ENCODE measurements around the gene ALOX12. TPM values are rescaled to one million over a fixed set of nuclear protein-coding genes. Genes with fewer than 3 reads are reported as not detected.
"Not testable (repeated sequence)": the region's sequence is repeated elsewhere in the genome, so short reads cannot be mapped to it uniquely, and the experiment has no call there.

The ALOX12 gene, protein sequence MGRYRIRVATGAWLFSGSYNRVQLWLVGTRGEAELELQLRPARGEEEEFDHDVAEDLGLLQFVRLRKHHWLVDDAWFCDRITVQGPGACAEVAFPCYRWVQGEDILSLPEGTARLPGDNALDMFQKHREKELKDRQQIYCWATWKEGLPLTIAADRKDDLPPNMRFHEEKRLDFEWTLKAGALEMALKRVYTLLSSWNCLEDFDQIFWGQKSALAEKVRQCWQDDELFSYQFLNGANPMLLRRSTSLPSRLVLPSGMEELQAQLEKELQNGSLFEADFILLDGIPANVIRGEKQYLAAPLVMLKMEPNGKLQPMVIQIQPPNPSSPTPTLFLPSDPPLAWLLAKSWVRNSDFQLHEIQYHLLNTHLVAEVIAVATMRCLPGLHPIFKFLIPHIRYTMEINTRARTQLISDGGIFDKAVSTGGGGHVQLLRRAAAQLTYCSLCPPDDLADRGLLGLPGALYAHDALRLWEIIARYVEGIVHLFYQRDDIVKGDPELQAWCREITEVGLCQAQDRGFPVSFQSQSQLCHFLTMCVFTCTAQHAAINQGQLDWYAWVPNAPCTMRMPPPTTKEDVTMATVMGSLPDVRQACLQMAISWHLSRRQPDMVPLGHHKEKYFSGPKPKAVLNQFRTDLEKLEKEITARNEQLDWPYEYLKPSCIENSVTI
- polyA plus RNA-seq (2013, experiment 1 of 4) = 0.46 TPM
- polyA plus RNA-seq (2013, experiment 2 of 4) = 0.62 TPM
- 0.69 TPM for polyA plus RNA-seq (2013, experiment 3 of 4)
- polyA plus RNA-seq (2013, experiment 4 of 4) = 0.24 TPM

DNA sequence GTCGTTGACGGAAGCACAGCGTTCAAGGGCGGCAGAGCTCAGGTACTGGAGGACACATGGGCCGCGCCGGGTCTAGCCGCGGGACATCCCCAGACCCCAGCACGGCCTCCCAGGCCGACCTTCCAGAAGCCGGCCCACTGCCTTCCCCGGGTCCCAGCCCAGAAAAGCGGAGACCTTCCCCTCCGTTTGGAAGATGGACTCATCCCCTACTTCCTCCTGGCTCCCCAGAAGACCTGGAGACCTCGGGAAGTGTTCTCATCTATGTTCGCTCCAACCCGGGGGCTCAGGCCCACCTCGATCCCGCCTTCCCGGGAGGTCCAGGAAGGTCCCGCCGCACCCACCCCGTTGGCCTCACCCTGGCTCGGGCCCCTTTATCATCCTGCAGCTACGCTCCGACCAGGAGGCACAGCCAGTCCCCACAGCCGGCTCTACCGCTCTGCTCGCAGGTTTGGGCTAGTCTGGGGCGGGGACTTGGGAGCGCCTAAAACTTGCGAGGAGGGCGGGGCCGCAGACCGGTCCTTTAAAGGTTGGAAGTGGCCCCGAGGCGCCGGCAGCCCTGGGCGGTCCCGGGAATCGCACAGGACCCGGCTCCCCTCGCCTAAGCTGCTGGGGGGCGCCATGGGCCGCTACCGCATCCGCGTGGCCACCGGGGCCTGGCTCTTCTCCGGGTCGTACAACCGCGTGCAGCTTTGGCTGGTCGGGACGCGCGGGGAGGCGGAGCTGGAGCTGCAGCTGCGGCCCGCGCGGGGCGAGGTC, at the start of gene ALOX12:
Gene ALOX12, plus strand, starts transcription at position 550 of the 756 bp plus-strand sequence. Its CDS starts 69 bp downstream, at position 619.
- Histone ChIP-seq H3K4me3 (ENCODE audit: insufficient read depth, low read depth, low read length) (peak within 1 kb of the TSS; percentile 39), H3K4me1 (ENCODE audit: control insufficient read depth, insufficient read depth, low read length) (no peaks in the 10 kb centered on the region), H3K27me3 (ENCODE audit: control insufficient read depth, insufficient read depth, low read length, poor library complexity, severe bottlenecking) (peaks cover 25% of the 10 kb centered on the region), H3K9me3 (ENCODE audit: control insufficient read depth, low read length) (no peaks in the 10 kb centered on the region), H3K36me3 (ENCODE audit: control insufficient read depth, insufficient read depth, low read length) (no peaks in the 10 kb centered on the region), H3K27ac (ENCODE audit: insufficient read depth, low read depth, low read length, poor library complexity, severe bottlenecking) (no peak within 1 kb of the TSS)
- WGBS, 2 experiments = 24 to 30% methylated on average over 64 of the region's 64 CpGs

DNA sequence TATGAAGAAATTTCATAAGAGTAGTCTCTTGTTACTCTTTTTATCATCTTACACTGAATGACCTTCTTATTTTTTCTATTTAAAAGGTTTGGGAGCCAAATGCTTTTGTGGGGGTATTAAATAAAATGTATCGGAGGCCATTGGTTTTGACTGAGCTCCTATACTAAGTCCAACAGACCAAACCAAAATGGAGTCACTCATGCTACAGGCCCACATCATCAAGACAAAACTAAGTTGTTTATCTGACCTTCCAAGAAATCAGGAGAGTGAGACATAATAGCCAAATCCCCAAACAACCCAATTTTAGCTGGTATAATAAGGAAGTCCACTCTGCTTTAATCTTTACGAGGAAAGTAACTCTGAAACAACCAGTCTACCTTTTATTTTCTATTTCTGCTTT, 48.1 kb upstream of the ALOX12 start:
- H3K4me1 ChIP-seq (ENCODE audit: control insufficient read depth, insufficient read depth, low read length) = no peaks in the 10 kb centered on the region
- WGBS, 2 experiments = 89 to 90% methylated on average over 1 to 2 of the region's 2 CpGs
- no peak overlapping the region for H3K27ac ChIP-seq (ENCODE audit: insufficient read depth, low read depth, low read length, poor library complexity, severe bottlenecking)
- H3K36me3 ChIP-seq (ENCODE audit: control insufficient read depth, insufficient read depth, low read length) = no peaks in the 10 kb centered on the region
- no peaks in the 10 kb centered on the region for H3K9me3 ChIP-seq (ENCODE audit: control insufficient read depth, low read length)
- no peak overlapping the region for H3K4me3 ChIP-seq (ENCODE audit: insufficient read depth, low read depth, low read length)
- H3K27me3 ChIP-seq (ENCODE audit: control insufficient read depth, insufficient read depth, low read length, poor library complexity, severe bottlenecking) = no peaks in the 10 kb centered on the region

DNA sequence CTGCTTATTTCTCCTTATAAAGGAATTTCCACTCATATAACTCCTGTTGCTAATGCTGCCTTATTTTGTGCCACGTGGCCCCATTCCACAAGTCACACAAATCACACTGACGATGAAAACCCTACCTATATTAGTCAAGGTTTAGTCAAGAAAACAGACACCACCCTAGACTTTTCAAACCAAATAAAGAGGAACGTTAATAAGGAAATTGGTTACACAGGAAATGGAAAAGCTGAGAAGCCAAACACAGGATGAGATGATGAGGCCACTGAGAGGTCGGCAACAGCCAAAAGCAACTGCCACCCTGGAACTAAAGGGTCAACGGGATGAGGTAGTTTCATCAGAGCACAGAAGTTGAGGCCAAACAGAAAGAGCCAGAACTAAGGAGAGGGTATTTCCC, 47.3 kb upstream of the ALOX12 start:
- Histone ChIP-seq H3K4me1 (ENCODE audit: control insufficient read depth, insufficient read depth, low read length) (no peaks in the 10 kb centered on the region), H3K9me3 (ENCODE audit: control insufficient read depth, low read length) (no peaks in the 10 kb centered on the region), H3K36me3 (ENCODE audit: control insufficient read depth, insufficient read depth, low read length) (no peaks in the 10 kb centered on the region), H3K27ac (ENCODE audit: insufficient read depth, low read depth, low read length, poor library complexity, severe bottlenecking) (no peak overlapping the region), H3K27me3 (ENCODE audit: control insufficient read depth, insufficient read depth, low read length, poor library complexity, severe bottlenecking) (no peaks in the 10 kb centered on the region), H3K4me3 (ENCODE audit: insufficient read depth, low read depth, low read length) (no peak overlapping the region)
- 84 to 87% methylated on average over 5 of the region's 5 CpGs for WGBS, 2 experiments

DNA sequence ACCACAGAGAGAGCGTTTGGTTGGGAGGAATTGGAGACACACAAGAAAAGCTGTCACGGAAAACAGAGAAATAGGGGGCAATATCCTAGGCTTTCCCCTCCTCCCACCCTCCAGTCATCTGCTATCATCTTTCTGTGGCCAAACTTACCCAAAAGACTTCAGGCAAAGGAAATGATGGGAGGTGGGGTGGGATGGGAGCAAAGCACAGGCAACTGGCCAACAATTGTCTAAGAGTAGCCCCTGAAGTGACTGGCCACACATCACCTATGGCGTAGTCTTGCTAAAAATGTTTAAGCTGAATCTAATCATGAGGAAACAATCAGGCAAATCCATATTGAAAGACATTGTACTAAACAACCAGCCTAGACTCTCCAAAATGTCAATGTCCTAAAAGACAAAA, 46.9 kb upstream of the ALOX12 start:
- H3K4me1 ChIP-seq (ENCODE audit: control insufficient read depth, insufficient read depth, low read length) = no peaks in the 10 kb centered on the region
- 91 to 92% methylated on average over 3 of the region's 3 CpGs for WGBS, 2 experiments
- H3K4me3 ChIP-seq (ENCODE audit: insufficient read depth, low read depth, low read length) = no peak overlapping the region
- H3K9me3 ChIP-seq (ENCODE audit: control insufficient read depth, low read length) = no peaks in the 10 kb centered on the region
- H3K36me3 ChIP-seq (ENCODE audit: control insufficient read depth, insufficient read depth, low read length) = no peaks in the 10 kb centered on the region
- H3K27ac ChIP-seq (ENCODE audit: insufficient read depth, low read depth, low read length, poor library complexity, severe bottlenecking) = no peak overlapping the region
- no peaks in the 10 kb centered on the region for H3K27me3 ChIP-seq (ENCODE audit: control insufficient read depth, insufficient read depth, low read length, poor library complexity, severe bottlenecking)

DNA sequence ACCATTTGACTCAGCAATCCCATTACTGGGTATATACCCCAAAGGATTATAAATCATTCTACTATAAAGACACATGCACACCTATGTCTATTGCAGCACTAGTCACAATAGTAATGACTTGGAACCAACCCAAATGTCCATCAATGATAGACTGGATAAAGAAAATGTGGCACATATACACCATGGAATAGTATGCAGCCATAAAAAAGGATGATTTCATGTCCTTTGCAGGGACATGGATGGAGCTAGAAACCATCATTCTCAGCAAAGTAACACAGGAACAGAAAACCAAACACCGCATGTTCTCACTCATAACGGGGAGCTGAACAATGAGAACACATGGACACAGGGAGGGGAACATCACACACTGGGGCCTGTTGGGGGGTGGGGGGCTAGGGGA, 44.9 kb upstream of the ALOX12 start:
- H3K36me3 ChIP-seq (ENCODE audit: control insufficient read depth, insufficient read depth, low read length); H3K9me3 ChIP-seq (ENCODE audit: control insufficient read depth, low read length); H3K4me3 ChIP-seq (ENCODE audit: insufficient read depth, low read depth, low read length); H3K27me3 ChIP-seq (ENCODE audit: control insufficient read depth, insufficient read depth, low read length, poor library complexity, severe bottlenecking); H3K27ac ChIP-seq (ENCODE audit: insufficient read depth, low read depth, low read length, poor library complexity, severe bottlenecking); H3K4me1 ChIP-seq (ENCODE audit: control insufficient read depth, insufficient read depth, low read length): not testable (repeated sequence)
- 100% methylated on average over 2 of the region's 2 CpGs for WGBS, 2 experiments

DNA sequence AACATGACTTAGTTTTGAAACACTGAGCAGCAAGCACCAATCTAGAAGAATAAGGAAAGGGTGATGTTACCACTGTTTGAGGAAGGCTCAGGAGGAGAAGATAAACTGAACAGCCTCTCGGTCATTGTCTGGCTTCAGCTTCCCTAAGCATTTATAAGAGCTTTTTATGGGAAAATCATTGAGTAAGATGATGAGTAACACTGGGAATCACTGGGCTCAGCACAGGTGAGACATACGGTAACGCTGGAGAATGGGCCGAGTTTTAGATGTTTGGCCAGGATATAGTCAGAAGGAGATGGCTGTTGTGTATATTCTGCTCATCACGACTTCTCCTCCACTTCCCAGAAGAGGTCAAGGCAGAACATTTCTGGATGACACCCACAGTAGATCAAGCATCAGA, 42.2 kb upstream of the ALOX12 start:
- no peaks in the 10 kb centered on the region for H3K27me3 ChIP-seq (ENCODE audit: control insufficient read depth, insufficient read depth, low read length, poor library complexity, severe bottlenecking)
- H3K4me3 ChIP-seq (ENCODE audit: insufficient read depth, low read depth, low read length) = no peak overlapping the region
- no peaks in the 10 kb centered on the region for H3K9me3 ChIP-seq (ENCODE audit: control insufficient read depth, low read length)
- H3K36me3 ChIP-seq (ENCODE audit: control insufficient read depth, insufficient read depth, low read length) = no peaks in the 10 kb centered on the region
- 89 to 92% methylated on average over 5 of the region's 5 CpGs for WGBS, 2 experiments
- H3K4me1 ChIP-seq (ENCODE audit: control insufficient read depth, insufficient read depth, low read length) = no peaks in the 10 kb centered on the region
- no peak overlapping the region for H3K27ac ChIP-seq (ENCODE audit: insufficient read depth, low read depth, low read length, poor library complexity, severe bottlenecking)

DNA sequence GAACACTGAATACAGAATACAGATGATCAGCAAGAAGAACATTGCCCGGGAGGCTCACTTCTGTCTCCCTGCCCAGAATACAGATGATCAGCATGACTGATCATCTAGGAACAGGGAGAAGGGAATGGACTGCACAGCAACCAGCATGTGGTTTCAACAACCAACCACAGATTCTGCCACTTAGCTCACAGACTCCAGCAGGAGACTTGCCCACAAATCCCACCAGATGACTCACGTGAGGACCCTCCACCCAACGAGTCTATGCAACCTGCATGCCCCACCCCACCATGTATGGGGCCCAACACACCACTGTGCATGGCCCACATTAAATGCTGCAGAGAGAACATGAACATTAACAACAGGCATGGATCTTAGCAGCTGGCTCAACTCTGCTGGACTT, 36.1 kb upstream of the ALOX12 start:
- 86 to 94% methylated on average over 3 of the region's 3 CpGs for WGBS, 2 experiments
- no peaks in the 10 kb centered on the region for H3K27me3 ChIP-seq (ENCODE audit: control insufficient read depth, insufficient read depth, low read length, poor library complexity, severe bottlenecking)
- H3K4me1 ChIP-seq (ENCODE audit: control insufficient read depth, insufficient read depth, low read length) = no peaks in the 10 kb centered on the region
- no peaks in the 10 kb centered on the region for H3K36me3 ChIP-seq (ENCODE audit: control insufficient read depth, insufficient read depth, low read length)
- no peak overlapping the region for H3K4me3 ChIP-seq (ENCODE audit: insufficient read depth, low read depth, low read length)
- H3K27ac ChIP-seq (ENCODE audit: insufficient read depth, low read depth, low read length, poor library complexity, severe bottlenecking) = no peak overlapping the region
- no peaks in the 10 kb centered on the region for H3K9me3 ChIP-seq (ENCODE audit: control insufficient read depth, low read length)

DNA sequence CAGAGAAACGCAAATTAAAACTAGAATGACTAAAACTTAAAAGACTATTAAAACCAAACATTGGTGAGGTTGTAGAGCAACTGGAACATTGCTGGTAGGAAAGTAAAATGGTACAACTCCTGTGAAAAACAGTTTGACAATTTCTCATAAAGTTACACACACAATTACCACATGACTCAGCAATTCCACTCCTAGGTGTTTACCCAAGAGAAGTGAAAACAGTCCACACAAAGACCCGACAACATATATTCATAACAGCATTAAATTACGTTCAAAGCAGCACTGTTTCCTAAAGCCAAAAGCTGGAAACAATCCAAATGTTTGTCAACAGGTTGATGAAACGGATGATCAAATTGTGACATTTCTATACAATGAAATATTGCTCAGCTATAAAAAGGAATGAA, 26.5 kb upstream of the ALOX12 start:
- Histone ChIP-seq H3K27ac (ENCODE audit: insufficient read depth, low read depth, low read length, poor library complexity, severe bottlenecking) (no peak overlapping the region), H3K4me3 (ENCODE audit: insufficient read depth, low read depth, low read length) (no peak overlapping the region), H3K27me3 (ENCODE audit: control insufficient read depth, insufficient read depth, low read length, poor library complexity, severe bottlenecking) (no peaks in the 10 kb centered on the region), H3K36me3 (ENCODE audit: control insufficient read depth, insufficient read depth, low read length) (no peaks in the 10 kb centered on the region), H3K4me1 (ENCODE audit: control insufficient read depth, insufficient read depth, low read length) (no peaks in the 10 kb centered on the region), H3K9me3 (ENCODE audit: control insufficient read depth, low read length) (no peaks in the 10 kb centered on the region)
- 76 to 87% methylated on average over 2 to 4 of the region's 4 CpGs for WGBS, 2 experiments

DNA sequence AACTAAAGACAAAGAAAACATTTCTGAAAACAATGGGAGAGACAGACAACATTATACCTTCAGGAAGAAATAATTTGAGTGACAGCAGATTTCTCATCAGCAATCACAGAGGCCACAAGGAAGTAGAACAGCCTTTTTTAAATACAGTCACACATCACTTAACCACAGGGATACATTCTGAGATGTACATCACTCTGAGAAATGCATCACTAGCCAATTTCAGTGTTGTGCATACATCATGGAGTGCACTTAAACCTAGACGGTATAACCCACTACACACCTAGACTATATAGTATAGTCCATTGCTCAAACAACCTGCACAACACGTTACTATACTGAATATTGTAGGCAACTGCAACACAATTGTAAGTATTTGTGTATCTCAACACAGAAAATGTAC, 24.9 kb upstream of the ALOX12 start:
- Histone ChIP-seq H3K9me3 (ENCODE audit: control insufficient read depth, low read length) (no peaks in the 10 kb centered on the region), H3K4me3 (ENCODE audit: insufficient read depth, low read depth, low read length) (no peak overlapping the region), H3K27me3 (ENCODE audit: control insufficient read depth, insufficient read depth, low read length, poor library complexity, severe bottlenecking) (no peaks in the 10 kb centered on the region), H3K27ac (ENCODE audit: insufficient read depth, low read depth, low read length, poor library complexity, severe bottlenecking) (no peak overlapping the region), H3K4me1 (ENCODE audit: control insufficient read depth, insufficient read depth, low read length) (no peaks in the 10 kb centered on the region), H3K36me3 (ENCODE audit: control insufficient read depth, insufficient read depth, low read length) (no peaks in the 10 kb centered on the region)
- WGBS, 2 experiments = 81 to 90% methylated on average over 1 to 2 of the region's 2 CpGs

DNA sequence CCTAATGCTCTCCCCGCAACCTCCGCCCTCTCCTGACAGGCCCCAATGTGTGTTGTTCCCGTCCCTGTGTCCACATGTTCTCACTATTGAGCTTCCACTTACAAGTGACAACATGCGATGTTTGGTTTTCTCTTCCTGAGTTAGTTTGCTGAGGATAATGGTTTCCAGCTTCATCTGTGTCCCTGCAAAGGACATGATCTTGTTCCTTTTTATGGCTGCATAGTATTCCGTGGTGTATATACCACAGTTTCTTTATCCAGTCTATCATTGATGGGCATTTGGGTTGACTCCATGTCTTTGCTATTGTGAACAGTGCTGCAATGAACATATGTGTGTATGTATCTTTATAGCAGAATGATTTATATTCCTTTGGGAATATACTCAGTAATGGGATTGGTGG, 16.4 kb upstream of the ALOX12 start:
- WGBS, 2 experiments = 92 to 95% methylated on average over 5 of the region's 5 CpGs
- H3K27me3 ChIP-seq (ENCODE audit: control insufficient read depth, insufficient read depth, low read length, poor library complexity, severe bottlenecking) = not testable (repeated sequence)

More for the DNA sequence above, 16.4 kb upstream of the ALOX12 start:
- H3K4me3 ChIP-seq (ENCODE audit: insufficient read depth, low read depth, low read length); H3K4me1 ChIP-seq (ENCODE audit: control insufficient read depth, insufficient read depth, low read length); H3K36me3 ChIP-seq (ENCODE audit: control insufficient read depth, insufficient read depth, low read length); H3K27ac ChIP-seq (ENCODE audit: insufficient read depth, low read depth, low read length, poor library complexity, severe bottlenecking); H3K9me3 ChIP-seq (ENCODE audit: control insufficient read depth, low read length): not testable (repeated sequence)

Data from ectodermal cell (in vitro differentiated cells).